C4-2B (cell line): Measurements from ENCODE around the gene MRPL10.

ENCODE experiments used
- CTCF ChIP-seq: fragments of 450-650 bp; conservative IDR thresholded peaks from 2 replicates; pipeline ENCODE4 v1.5.1; 2017; ENCODE audit warnings: mild to moderate bottlenecking
- ZFX ChIP-seq: fragments of 450-650 bp; IDR thresholded peaks from 2 replicates; pipeline ENCODE4 v1.6.1; 2017

DNA sequence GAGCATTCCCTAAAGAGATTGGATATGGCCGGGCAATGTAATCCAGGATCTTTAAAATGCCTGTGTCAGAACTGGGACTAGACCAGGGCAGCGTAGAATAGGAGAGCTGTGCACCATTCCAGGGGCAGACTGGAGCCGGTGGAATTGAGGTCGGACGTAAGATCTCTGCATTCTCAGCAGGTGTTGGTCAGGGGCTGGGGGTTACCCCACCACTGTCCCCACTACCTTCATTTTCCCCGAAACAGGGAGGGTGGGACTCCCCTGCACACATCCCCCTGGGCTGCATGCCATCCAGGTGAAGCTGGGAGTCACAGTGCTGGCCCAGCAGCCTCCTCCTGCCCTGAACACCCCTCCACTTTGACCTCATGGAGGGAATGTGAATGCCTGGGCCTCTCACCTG is 27.6 kb downstream of the MRPL10 start:
- TF ChIP-seq CTCF (no peak), ZFX (no peak)
